ENCODE measurements around the gene TSPAN12.

Gene TSPAN12

DNA sequence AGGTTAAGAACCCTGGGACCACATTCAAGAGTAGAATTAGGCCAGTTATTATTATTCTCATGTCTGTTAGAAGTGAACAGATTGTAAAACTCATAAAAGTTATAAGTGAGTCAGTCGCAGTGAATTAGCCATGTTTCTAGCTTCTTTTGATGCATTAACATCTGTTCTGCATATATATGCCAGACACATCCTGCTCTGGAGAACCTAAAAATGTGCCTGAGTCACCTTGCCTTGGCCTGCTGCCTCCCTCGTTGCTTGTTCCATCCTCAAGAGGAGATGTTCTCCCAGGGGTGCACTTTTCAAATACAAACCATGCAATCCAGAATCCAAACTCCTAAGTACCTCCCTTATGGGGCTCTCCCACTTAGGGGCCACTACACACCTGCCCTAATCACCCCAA is 14.8 kb downstream of the TSPAN12 start:
- DNase-seq (ENCODE audit: low read depth in 2 of 2): peak in 1 of 2 donors; percentile 48
- no peak overlapping the region for H3K4me3 ChIP-seq (replicated peaks in 1 of 2; ENCODE audit: low read depth in 2 of 2, low read length in 2 of 2)
- TF ChIP-seq, protein P1, sequence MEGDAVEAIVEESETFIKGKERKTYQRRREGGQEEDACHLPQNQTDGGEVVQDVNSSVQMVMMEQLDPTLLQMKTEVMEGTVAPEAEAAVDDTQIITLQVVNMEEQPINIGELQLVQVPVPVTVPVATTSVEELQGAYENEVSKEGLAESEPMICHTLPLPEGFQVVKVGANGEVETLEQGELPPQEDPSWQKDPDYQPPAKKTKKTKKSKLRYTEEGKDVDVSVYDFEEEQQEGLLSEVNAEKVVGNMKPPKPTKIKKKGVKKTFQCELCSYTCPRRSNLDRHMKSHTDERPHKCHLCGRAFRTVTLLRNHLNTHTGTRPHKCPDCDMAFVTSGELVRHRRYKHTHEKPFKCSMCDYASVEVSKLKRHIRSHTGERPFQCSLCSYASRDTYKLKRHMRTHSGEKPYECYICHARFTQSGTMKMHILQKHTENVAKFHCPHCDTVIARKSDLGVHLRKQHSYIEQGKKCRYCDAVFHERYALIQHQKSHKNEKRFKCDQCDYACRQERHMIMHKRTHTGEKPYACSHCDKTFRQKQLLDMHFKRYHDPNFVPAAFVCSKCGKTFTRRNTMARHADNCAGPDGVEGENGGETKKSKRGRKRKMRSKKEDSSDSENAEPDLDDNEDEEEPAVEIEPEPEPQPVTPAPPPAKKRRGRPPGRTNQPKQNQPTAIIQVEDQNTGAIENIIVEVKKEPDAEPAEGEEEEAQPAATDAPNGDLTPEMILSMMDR (IDR thresholded peaks at IDR 0.05; ENCODE audit: low read depth, low read length): no peak

DNA sequence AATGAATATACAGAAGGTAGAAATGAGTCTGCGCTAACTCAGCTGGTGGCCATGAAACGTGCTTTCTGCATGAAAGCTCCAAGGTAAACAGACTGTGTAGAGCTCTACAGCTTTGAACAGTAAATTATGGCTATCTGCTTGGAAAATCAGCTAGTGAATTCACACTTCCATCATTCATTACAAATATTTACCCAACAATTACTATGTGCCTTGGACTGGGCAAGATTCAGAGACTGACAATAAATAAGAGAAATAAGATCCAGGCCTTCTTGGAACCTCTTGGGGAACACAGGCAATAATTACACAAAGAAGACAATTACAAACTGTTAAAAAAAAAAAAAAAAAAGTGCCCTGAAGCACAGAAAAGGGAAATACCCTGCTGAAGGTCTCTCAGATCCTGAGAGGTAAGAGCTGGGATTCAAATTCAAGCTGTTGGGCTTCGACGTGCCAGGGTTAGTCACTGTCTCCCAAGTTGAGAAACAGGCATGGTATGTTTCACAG is 15.8 kb downstream of the TSPAN12 start:
- TF ChIP-seq, protein P1 (IDR thresholded peaks at IDR 0.05; ENCODE audit: low read depth, low read length): no peak
- no peak overlapping the region for H3K4me3 ChIP-seq (replicated peaks in 1 of 2; ENCODE audit: low read depth in 2 of 2, low read length in 2 of 2)
- no peak for DNase-seq (ENCODE audit: low read depth in 2 of 2)

DNA sequence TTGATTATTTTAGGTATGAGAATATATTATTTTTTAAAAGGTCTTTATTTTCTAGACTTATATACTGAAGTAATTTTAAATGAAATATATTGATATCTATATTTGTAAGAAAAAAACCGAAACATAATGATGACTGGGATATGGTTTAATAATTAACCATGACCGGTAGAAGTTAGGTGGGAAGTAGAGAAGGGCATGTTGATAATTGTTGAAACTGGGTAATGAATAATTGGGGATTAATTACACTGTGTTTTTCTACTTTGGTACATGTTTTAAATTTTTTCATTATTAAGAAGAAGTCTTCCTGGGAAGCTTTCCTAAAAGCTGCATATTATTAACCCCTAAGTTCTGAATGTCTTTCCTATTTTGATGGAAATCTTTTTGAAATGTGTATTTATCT is 16.3 kb downstream of the TSPAN12 start:
- no peak for DNase-seq (ENCODE audit: low read depth in 2 of 2)
- TF ChIP-seq, protein P1 (IDR thresholded peaks at IDR 0.05; ENCODE audit: low read depth, low read length): no peak
- no peak overlapping the region for H3K4me3 ChIP-seq (replicated peaks in 1 of 2; ENCODE audit: low read depth in 2 of 2, low read length in 2 of 2)

DNA sequence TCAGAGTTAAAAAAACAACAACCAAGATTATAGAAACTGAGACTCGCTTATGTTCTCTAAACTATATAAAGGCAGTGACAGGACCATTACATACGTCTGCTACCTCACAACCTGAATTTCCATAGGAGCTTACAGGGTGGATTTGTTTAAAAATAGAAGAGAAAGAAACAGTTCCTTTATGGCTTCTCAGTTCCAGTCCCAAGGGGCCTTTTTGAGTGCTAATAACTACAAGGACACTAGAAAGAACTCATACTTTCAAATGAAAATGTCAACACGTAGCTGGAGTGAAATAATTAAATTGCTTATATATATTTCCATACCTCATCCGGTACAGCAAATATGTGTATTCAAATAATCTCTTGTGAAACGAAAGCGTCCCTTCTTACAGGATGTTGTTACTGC is 19.7 kb downstream of the TSPAN12 start:
- TF ChIP-seq, protein P1 (IDR thresholded peaks at IDR 0.05; ENCODE audit: low read depth, low read length): no peak
- no peak overlapping the region for H3K4me3 ChIP-seq (replicated peaks in 1 of 2; ENCODE audit: low read depth in 2 of 2, low read length in 2 of 2)
- no peak for DNase-seq (ENCODE audit: low read depth in 2 of 2)

DNA sequence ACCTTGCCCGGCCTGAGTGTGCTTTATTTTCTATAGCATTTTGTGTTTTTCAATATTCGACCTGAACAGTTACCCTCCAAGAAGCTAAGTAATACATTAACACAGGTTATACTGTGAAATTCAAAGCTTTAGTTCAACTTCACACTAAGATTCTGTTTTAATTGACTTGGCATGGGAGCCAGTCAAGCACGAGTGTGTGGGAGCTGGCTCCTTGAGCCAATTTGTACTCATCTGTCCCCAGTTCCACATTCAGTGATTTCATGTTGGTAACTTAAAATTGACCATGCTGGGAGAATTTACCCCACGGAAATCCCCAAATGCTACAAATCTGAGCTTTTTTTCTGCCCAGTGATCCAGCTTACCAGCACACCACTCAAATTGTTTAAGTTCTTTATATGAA is 20.3 kb downstream of the TSPAN12 start:
- DNase-seq (ENCODE audit: low read depth in 2 of 2): no peak
- TF ChIP-seq, protein P1 (IDR thresholded peaks at IDR 0.05; ENCODE audit: low read depth, low read length): no peak
- no peak overlapping the region for H3K4me3 ChIP-seq (replicated peaks in 1 of 2; ENCODE audit: low read depth in 2 of 2, low read length in 2 of 2)

DNA sequence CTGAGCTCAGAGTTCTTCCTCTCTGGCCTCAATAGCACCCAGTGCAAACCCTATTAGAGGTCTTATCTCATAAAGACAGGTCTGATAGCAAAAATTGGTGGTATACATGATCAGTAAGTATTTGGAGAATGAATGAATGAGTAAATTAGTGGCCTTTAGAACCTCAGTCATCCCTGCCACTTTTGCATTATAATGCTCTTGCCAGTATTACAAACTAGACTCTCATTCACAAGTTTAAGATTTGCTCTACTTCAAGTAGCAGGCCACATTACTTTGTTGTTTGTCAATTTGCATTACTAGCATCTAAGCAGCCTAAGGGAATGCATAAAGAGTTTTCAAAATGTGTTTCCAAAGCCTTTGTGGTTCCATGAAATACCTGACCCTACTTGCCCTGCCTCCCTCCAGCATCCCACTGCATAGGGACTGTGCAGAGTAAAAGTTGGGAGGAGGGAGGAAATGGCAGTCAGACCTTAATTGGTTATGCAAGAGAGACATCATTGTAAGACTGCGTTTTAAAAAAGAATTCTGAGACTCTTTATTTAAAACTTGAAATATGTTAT is 21.3 kb downstream of the TSPAN12 start:
- DNase-seq (ENCODE audit: low read depth in 2 of 2): no peak
- TF ChIP-seq, protein P1 (IDR thresholded peaks at IDR 0.05; ENCODE audit: low read depth, low read length): no peak
- H3K4me3 ChIP-seq (replicated peaks in 1 of 2; ENCODE audit: low read depth in 2 of 2, low read length in 2 of 2): no peak overlapping the region

DNA sequence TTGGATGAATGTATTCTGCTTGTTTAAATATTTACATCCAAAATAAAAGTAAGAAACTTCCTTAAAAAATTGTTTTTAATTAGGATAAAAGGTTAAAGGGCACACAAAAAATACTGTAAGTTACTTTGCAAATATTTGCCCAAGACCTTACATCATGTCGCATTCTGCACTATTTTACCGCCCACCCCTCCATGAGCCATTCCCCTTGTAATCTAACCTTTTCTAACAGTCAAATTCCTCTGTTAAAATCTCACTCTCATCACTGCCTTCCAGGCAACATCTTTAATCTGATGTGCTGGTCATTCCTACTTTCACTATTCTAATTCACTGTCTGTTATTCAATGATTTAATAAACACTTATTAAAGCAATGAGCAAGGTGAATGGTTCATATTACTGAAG is 23.2 kb downstream of the TSPAN12 start:
- TF ChIP-seq, protein P1 (IDR thresholded peaks at IDR 0.05; ENCODE audit: low read depth, low read length): no peak
- H3K4me3 ChIP-seq (replicated peaks in 1 of 2; ENCODE audit: low read depth in 2 of 2, low read length in 2 of 2): no peak overlapping the region
- DNase-seq (ENCODE audit: low read depth in 2 of 2): no peak
